ENCODE measurements around the gene C1orf232.

C1orf232 gene

GRCh38 chr1:26168410-26169197 lies at the start of gene C1orf232:
Gene C1orf232 (minus strand): TSS chr1:26168963. CDS start chr1:26168499, 464 bp downstream.
- DNase-seq (ENCODE audit: extremely low read depth, low read depth) = no peak
- H3K4me3 ChIP-seq (replicated peaks; ENCODE audit: low read depth, low read length) = peak within 1 kb of the TSS; percentile 95
- no peak for TF ChIP-seq CTCF (IDR thresholded peaks at IDR 0.05; ENCODE audit: low read depth, low read length, missing control alignments)

- DNase-seq (ENCODE audit: extremely low read depth, low read depth) = no peak
- no peak for TF ChIP-seq CTCF (IDR thresholded peaks at IDR 0.05; ENCODE audit: low read depth, low read length, missing control alignments)
- no peak overlapping the region for H3K4me3 ChIP-seq (replicated peaks; ENCODE audit: low read depth, low read length)
These were observed 46.5 kb upstream of the C1orf232 start for GRCh38 chr1:26215246-26215645.

- no peak for TF ChIP-seq CTCF (IDR thresholded peaks at IDR 0.05; ENCODE audit: low read depth, low read length, missing control alignments)
- no peak for DNase-seq (ENCODE audit: extremely low read depth, low read depth)
- no peak overlapping the region for H3K4me3 ChIP-seq (replicated peaks; ENCODE audit: low read depth, low read length)
These were observed 44.7 kb upstream of the C1orf232 start for GRCh38 chr1:26213335-26213905.

- TF ChIP-seq CTCF (IDR thresholded peaks at IDR 0.05; ENCODE audit: low read depth, low read length, missing control alignments) = no peak
- no peak for DNase-seq (ENCODE audit: extremely low read depth, low read depth)
- H3K4me3 ChIP-seq (replicated peaks; ENCODE audit: low read depth, low read length) = no peak overlapping the region
These were observed 44.0 kb upstream of the C1orf232 start for GRCh38 chr1:26212726-26213125.

GRCh38 chr1:26210147-26210870 lies 41.5 kb upstream of the C1orf232 start:
- no peak for TF ChIP-seq CTCF (IDR thresholded peaks at IDR 0.05; ENCODE audit: low read depth, low read length, missing control alignments)
- DNase-seq (ENCODE audit: extremely low read depth, low read depth) = no peak
- H3K4me3 ChIP-seq (replicated peaks; ENCODE audit: low read depth, low read length) = no peak overlapping the region

GRCh38 chr1:26203642-26204318 lies 35.0 kb upstream of the C1orf232 start:
- no peak overlapping the region for H3K4me3 ChIP-seq (replicated peaks; ENCODE audit: low read depth, low read length)
- no peak for TF ChIP-seq CTCF (IDR thresholded peaks at IDR 0.05; ENCODE audit: low read depth, low read length, missing control alignments)
- no peak for DNase-seq (ENCODE audit: extremely low read depth, low read depth)
